ENCODE data around the gene PSIP1. TPM values are rescaled to one million over a fixed set of nuclear protein-coding genes. Genes with fewer than 3 reads are reported as not detected.

The PSIP1 gene
- total RNA-seq, 1 experiment from 2014 or later = 99.1 TPM

DNA sequence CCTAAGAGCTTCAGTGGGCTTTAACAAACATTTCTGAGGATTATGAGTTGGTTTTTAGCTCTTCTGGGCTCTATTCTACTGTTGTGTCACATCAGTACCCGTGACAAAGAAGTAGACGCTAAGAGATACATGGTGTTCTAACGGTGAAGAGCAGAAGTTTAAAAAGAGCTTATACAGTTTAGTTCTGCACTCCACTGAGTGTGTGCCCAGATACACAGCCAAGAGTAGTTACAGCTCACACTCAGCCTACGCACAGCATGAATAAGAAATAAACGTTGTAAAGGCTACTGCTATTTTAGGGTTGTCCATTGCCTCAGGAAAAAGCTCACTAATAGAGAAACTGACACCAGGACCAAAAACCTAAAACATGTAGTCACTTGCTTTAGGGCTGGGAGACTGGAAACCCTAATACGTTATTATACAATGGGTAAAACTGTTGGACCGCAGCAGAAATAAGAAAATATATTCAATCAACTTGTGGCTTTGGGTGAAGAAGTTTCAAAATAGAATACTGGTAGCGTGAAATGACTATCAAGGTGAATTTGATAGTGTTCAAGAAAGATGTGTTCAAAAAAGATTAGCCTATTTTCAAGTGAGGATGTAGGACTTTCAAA is 34.7 kb downstream of the PSIP1 start:
- Histone ChIP-seq H3K27me3 (ENCODE audit: insufficient read depth, low read length) (no peaks in the 10 kb centered on the region), H3K4me3 (replicated peaks in 1 of 2; ENCODE audit: low read depth in 1 of 2, low read length in 2 of 2) (no peak overlapping the region), H3K4me1 (ENCODE audit: control insufficient read depth in 1 of 2, insufficient read depth in 2 of 2, low read length in 2 of 2) (no peaks in the 10 kb centered on the region), H2AFZ (ENCODE audit: low read depth, low read length, poor library complexity, severe bottlenecking) (no peak overlapping the region), H3K36me3 (ENCODE audit: control insufficient read depth in 1 of 2, insufficient read depth in 2 of 2, low read length in 2 of 2) (peaks cover 15% of the 10 kb centered on the region in 2 experiments), H3K9me2 (ENCODE audit: insufficient read depth) (no peaks in the 10 kb centered on the region), H3K27ac (ENCODE audit: low read depth, low read length) (no peak overlapping the region), H4K20me1 (ENCODE audit: insufficient read depth) (peaks cover 9% of the 10 kb centered on the region; the same call in 1 of the 2 replicates), H3K79me2 (ENCODE audit: insufficient read depth, low read length) (no peaks in the 10 kb centered on the region; the same call in 1 of the 2 replicates), H3K4me2 (ENCODE audit: low read length) (no peak overlapping the region), H3K9ac (ENCODE audit: low read length) (no peak overlapping the region), H3K9me3 (ENCODE audit: control insufficient read depth in 1 of 2, insufficient read depth in 1 of 2, low read depth in 1 of 2, low read length in 2 of 2) (no peaks in the 10 kb centered on the region)
- no TSS peak for BruUV-seq (replicated peaks)
- no peak for DNase-seq (ENCODE audit: low read depth, low spot score)
- intact Hi-C loops (cut with micrococcal nuclease) = no loop called here
- TF ChIP-seq ZFX (IDR thresholded peaks at IDR 0.05) (no peak), SIN3A (IDR thresholded peaks at IDR 0.05; ENCODE audit: low read depth) (no peak), CBX3 (IDR thresholded peaks at IDR 0.05; ENCODE audit: low read depth) (no peak), RAD21 (IDR thresholded peaks at IDR 0.05; ENCODE audit: low read depth) (no peak), SRF (IDR thresholded peaks at IDR 0.05; ENCODE audit: low read depth) (no peak), JUND (IDR thresholded peaks at IDR 0.05) (no peak), FOSL1 (IDR thresholded peaks at IDR 0.05; ENCODE audit: low read depth) (no peak), SP1 (IDR thresholded peaks at IDR 0.05; ENCODE audit: low read depth) (no peak), CEBPB (IDR thresholded peaks at IDR 0.05; ENCODE audit: low read depth) (no peak), TCF7L2 (IDR thresholded peaks at IDR 0.05; ENCODE audit: borderline replicate concordance, extremely low read depth, insufficient read depth, insufficient read length) (no peak), YY1 (IDR thresholded peaks at IDR 0.05; ENCODE audit: extremely low read depth, insufficient replicate concordance, low read depth, low read length) (no peak), EZH2 (IDR thresholded peaks at IDR 0.05) (no peak), EGR1 (IDR thresholded peaks at IDR 0.05; ENCODE audit: low read depth) (no peak), POLR2A (IDR thresholded peaks at IDR 0.05; ENCODE audit: borderline replicate concordance, extremely low read depth, insufficient read depth, insufficient read length) (no peak), ELF1 (IDR thresholded peaks at IDR 0.05; ENCODE audit: borderline replicate concordance, low read depth) (no peak), POLR2AphosphoS5 (IDR thresholded peaks at IDR 0.05; ENCODE audit: low read depth, low read length) (no peak), ZNF274 (IDR thresholded peaks at IDR 0.05; ENCODE audit: low read depth, low read length) (no peak)
- TF ChIP-seq, protein P1, sequence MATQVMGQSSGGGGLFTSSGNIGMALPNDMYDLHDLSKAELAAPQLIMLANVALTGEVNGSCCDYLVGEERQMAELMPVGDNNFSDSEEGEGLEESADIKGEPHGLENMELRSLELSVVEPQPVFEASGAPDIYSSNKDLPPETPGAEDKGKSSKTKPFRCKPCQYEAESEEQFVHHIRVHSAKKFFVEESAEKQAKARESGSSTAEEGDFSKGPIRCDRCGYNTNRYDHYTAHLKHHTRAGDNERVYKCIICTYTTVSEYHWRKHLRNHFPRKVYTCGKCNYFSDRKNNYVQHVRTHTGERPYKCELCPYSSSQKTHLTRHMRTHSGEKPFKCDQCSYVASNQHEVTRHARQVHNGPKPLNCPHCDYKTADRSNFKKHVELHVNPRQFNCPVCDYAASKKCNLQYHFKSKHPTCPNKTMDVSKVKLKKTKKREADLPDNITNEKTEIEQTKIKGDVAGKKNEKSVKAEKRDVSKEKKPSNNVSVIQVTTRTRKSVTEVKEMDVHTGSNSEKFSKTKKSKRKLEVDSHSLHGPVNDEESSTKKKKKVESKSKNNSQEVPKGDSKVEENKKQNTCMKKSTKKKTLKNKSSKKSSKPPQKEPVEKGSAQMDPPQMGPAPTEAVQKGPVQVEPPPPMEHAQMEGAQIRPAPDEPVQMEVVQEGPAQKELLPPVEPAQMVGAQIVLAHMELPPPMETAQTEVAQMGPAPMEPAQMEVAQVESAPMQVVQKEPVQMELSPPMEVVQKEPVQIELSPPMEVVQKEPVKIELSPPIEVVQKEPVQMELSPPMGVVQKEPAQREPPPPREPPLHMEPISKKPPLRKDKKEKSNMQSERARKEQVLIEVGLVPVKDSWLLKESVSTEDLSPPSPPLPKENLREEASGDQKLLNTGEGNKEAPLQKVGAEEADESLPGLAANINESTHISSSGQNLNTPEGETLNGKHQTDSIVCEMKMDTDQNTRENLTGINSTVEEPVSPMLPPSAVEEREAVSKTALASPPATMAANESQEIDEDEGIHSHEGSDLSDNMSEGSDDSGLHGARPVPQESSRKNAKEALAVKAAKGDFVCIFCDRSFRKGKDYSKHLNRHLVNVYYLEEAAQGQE (IDR thresholded peaks at IDR 0.05; ENCODE audit: low read depth) = no peak
- no peak for ATAC-seq
- POLR2A ChIA-PET = no interaction called here
- RAD21 ChIA-PET (ENCODE audit: low non-redundant PET in 1 of 2, low total read pairs in 2 of 2, uncharacterized antibody in 2 of 2, unreplicated experiment in 2 of 2) = no interaction called here
- CTCF ChIA-PET = no interaction called here
